ENCODE measurements around the gene SSC5D. TPM values are rescaled to one million over a fixed set of nuclear protein-coding genes. Genes with fewer than 3 reads are reported as not detected.

Gene SSC5D
- total and polyA plus RNA-seq, 4 donors = 0.08 to 1.0 (median 0.51) TPM

DNA sequence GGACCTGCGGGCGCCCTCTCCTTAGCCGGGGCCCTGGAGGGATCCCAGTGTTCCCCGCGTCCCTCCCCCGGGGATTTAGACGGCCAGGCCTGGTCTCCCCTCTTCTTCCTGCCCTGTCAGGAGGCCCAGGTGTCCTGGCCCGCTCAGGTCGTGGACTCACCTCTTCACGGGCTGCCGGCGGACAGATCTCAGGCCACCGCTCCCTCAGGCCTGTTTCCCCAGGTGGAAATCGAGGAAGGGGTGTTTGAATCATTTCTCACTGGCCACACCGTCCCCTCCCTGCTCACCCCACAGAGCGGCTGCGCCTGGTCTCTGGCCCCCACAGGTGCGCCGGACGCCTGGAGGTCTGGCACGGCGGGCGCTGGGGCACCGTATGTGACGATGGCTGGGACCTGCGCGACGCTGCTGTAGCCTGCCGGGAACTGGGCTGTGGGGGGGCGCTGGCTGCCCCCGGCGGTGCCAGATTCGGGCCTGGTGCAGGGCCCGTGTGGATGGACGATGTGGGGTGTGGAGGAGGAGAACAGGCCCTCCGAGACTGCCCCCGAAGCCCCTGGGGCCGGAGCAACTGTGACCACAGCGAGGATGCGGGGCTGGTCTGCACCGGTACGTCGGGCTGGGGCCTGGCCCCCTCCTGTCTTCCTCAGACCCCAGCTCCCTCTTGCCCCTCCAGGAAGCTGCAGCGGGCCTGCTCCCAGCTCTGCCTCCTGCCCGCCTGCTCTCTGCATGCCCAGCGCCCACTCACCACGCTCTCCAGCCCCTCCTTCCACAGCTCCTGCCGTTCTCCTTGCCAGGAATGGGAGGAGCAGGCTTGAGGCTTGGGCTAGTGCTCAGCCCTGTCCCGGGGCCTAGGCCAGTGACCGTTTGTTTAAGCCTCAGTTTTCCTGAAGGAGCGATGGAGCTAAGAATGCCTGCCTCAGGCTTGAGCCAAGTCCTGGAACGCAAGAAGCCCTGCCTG is 2.5 kb downstream of the SSC5D start:
- DNase-seq (ENCODE audit: low spot score) = no peak
- no peak for TF ChIP-seq RAD21 (IDR thresholded peaks at IDR 0.05)
- TF ChIP-seq, protein P1, sequence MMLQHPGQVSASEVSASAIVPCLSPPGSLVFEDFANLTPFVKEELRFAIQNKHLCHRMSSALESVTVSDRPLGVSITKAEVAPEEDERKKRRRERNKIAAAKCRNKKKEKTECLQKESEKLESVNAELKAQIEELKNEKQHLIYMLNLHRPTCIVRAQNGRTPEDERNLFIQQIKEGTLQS (IDR thresholded peaks at IDR 0.05) = no peak
- TF ChIP-seq, protein P2, sequence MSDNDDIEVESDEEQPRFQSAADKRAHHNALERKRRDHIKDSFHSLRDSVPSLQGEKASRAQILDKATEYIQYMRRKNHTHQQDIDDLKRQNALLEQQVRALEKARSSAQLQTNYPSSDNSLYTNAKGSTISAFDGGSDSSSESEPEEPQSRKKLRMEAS (IDR thresholded peaks at IDR 0.05) = no peak
- TF ChIP-seq NR2F2 (IDR thresholded peaks at IDR 0.05) = no peak
- TF ChIP-seq FOXA1 (IDR thresholded peaks at IDR 0.05) = no peak
- TF ChIP-seq, protein P3, sequence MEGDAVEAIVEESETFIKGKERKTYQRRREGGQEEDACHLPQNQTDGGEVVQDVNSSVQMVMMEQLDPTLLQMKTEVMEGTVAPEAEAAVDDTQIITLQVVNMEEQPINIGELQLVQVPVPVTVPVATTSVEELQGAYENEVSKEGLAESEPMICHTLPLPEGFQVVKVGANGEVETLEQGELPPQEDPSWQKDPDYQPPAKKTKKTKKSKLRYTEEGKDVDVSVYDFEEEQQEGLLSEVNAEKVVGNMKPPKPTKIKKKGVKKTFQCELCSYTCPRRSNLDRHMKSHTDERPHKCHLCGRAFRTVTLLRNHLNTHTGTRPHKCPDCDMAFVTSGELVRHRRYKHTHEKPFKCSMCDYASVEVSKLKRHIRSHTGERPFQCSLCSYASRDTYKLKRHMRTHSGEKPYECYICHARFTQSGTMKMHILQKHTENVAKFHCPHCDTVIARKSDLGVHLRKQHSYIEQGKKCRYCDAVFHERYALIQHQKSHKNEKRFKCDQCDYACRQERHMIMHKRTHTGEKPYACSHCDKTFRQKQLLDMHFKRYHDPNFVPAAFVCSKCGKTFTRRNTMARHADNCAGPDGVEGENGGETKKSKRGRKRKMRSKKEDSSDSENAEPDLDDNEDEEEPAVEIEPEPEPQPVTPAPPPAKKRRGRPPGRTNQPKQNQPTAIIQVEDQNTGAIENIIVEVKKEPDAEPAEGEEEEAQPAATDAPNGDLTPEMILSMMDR (IDR thresholded peaks at IDR 0.05; ENCODE audit: low read depth, low read length, missing input control) = no peak
- no peak for TF ChIP-seq JUND (IDR thresholded peaks at IDR 0.05)
- no peak for TF ChIP-seq RXRA (IDR thresholded peaks at IDR 0.05)
- TF ChIP-seq HNF4G (IDR thresholded peaks at IDR 0.05) = no peak
- TF ChIP-seq, protein P4, sequence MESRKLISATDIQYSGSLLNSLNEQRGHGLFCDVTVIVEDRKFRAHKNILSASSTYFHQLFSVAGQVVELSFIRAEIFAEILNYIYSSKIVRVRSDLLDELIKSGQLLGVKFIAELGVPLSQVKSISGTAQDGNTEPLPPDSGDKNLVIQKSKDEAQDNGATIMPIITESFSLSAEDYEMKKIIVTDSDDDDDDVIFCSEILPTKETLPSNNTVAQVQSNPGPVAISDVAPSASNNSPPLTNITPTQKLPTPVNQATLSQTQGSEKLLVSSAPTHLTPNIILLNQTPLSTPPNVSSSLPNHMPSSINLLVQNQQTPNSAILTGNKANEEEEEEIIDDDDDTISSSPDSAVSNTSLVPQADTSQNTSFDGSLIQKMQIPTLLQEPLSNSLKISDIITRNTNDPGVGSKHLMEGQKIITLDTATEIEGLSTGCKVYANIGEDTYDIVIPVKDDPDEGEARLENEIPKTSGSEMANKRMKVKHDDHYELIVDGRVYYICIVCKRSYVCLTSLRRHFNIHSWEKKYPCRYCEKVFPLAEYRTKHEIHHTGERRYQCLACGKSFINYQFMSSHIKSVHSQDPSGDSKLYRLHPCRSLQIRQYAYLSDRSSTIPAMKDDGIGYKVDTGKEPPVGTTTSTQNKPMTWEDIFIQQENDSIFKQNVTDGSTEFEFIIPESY (IDR thresholded peaks at IDR 0.05) = no peak
- no peak for TF ChIP-seq SP1 (IDR thresholded peaks at IDR 0.05)
- no peak overlapping the region for H3K27ac ChIP-seq (ENCODE audit: low read depth in 1 of 2, low read length in 2 of 2)
- 70% methylated on average over 52 of the region's 52 CpGs for WGBS
- H3K9me3 ChIP-seq (ENCODE audit: control insufficient read depth in 4 of 4, low read length in 3 of 4) = no peaks in the 10 kb centered on the region
- H3K4me1 ChIP-seq (ENCODE audit: control insufficient read depth in 4 of 4, insufficient read depth in 4 of 4, low read length in 3 of 4) = no peaks in the 10 kb centered on the region
- no peaks in the 10 kb centered on the region for H3K27me3 ChIP-seq (ENCODE audit: control insufficient read depth in 4 of 4, insufficient read depth in 4 of 4, low read length in 3 of 4)
- H3K9ac ChIP-seq (ENCODE audit: low read depth in 1 of 2, low read length in 2 of 2) = no peak overlapping the region
- H3K36me3 ChIP-seq (ENCODE audit: control insufficient read depth in 4 of 4, insufficient read depth in 3 of 4, low read depth in 1 of 4, low read length in 3 of 4) = no peaks in the 10 kb centered on the region
- H3K4me3 ChIP-seq (ENCODE audit: low read depth in 1 of 3, low read length in 3 of 3) = no peak overlapping the region

DNA sequence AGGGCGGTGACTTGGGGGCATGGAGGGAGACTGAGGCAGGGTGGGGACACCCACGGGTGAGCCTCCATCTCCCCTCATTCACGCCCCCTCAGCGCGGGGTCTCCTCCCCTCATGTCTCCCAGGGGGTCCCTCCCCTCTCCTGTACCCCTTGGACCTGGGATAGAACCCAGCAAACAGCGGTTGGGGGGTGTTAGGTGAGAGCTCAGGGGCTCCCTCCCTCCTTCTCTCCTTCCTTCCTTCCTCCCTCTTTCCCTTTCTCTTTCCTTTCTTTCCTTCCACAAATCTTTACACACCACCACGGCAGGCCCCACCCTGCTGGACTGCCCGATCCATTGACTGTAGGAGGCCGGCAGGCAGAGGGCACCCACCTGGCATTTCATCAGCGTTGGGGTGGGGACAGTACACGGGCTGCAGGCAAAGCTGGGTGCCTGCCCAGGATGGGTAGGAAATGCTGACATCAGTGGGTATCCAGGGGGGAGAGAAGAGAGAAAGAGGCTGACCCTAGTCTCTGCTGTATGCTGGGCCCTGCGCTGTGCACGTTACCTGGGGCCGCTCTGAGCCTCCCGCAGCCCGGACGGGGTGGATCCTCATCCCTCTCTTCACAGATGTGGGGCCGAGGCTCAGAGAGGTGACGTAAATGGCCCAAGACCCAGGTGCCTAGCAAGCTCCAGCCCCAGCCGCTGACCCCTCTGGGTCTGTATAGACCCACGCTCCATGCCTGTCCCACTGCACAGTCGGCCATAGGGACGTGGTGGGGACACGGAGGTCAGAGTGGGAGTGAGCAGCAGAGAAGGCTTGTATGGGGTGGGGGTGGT is 3.5 kb downstream of the SSC5D start:
- no peaks in the 10 kb centered on the region for H3K9me3 ChIP-seq (ENCODE audit: control insufficient read depth in 4 of 4, low read length in 3 of 4)
- no peak overlapping the region for H3K27ac ChIP-seq (ENCODE audit: low read depth in 1 of 2, low read length in 2 of 2)
- no peaks in the 10 kb centered on the region for H3K27me3 ChIP-seq (ENCODE audit: control insufficient read depth in 4 of 4, insufficient read depth in 4 of 4, low read length in 3 of 4)
- 65% methylated on average over 24 of the region's 24 CpGs for WGBS
- no peak overlapping the region for H3K9ac ChIP-seq (ENCODE audit: low read depth in 1 of 2, low read length in 2 of 2)
- H3K4me1 ChIP-seq (ENCODE audit: control insufficient read depth in 4 of 4, insufficient read depth in 4 of 4, low read length in 3 of 4) = no peaks in the 10 kb centered on the region
- TF ChIP-seq, protein P1 (IDR thresholded peaks at IDR 0.05) = no peak
- TF ChIP-seq SP1 (IDR thresholded peaks at IDR 0.05) = no peak
- no peak for TF ChIP-seq EGR1 (IDR thresholded peaks at IDR 0.05; ENCODE audit: low read depth in 2 of 2)
- no peak for TF ChIP-seq FOXA1 (IDR thresholded peaks at IDR 0.05)
- TF ChIP-seq HNF4G (IDR thresholded peaks at IDR 0.05) = no peak
- no peak for TF ChIP-seq NR2F2 (IDR thresholded peaks at IDR 0.05)
- TF ChIP-seq GABPA (IDR thresholded peaks at IDR 0.05 in 1 of 2, conservative IDR thresholded peaks at IDR 0.05 in 1 of 2) = no peak
- no peak for TF ChIP-seq HNF4A (conservative IDR thresholded peaks at IDR 0.05)
- no peak for TF ChIP-seq YY1 (IDR thresholded peaks at IDR 0.05)
- TF ChIP-seq, protein P5, sequence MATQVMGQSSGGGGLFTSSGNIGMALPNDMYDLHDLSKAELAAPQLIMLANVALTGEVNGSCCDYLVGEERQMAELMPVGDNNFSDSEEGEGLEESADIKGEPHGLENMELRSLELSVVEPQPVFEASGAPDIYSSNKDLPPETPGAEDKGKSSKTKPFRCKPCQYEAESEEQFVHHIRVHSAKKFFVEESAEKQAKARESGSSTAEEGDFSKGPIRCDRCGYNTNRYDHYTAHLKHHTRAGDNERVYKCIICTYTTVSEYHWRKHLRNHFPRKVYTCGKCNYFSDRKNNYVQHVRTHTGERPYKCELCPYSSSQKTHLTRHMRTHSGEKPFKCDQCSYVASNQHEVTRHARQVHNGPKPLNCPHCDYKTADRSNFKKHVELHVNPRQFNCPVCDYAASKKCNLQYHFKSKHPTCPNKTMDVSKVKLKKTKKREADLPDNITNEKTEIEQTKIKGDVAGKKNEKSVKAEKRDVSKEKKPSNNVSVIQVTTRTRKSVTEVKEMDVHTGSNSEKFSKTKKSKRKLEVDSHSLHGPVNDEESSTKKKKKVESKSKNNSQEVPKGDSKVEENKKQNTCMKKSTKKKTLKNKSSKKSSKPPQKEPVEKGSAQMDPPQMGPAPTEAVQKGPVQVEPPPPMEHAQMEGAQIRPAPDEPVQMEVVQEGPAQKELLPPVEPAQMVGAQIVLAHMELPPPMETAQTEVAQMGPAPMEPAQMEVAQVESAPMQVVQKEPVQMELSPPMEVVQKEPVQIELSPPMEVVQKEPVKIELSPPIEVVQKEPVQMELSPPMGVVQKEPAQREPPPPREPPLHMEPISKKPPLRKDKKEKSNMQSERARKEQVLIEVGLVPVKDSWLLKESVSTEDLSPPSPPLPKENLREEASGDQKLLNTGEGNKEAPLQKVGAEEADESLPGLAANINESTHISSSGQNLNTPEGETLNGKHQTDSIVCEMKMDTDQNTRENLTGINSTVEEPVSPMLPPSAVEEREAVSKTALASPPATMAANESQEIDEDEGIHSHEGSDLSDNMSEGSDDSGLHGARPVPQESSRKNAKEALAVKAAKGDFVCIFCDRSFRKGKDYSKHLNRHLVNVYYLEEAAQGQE (IDR thresholded peaks at IDR 0.05) = no peak
- no peak for TF ChIP-seq RAD21 (IDR thresholded peaks at IDR 0.05)
- TF ChIP-seq, protein P2 (IDR thresholded peaks at IDR 0.05) = no peak
- DNase-seq (ENCODE audit: low spot score) = no peak
- no peaks in the 10 kb centered on the region for H3K36me3 ChIP-seq (ENCODE audit: control insufficient read depth in 4 of 4, insufficient read depth in 3 of 4, low read depth in 1 of 4, low read length in 3 of 4)
- H3K4me3 ChIP-seq (ENCODE audit: low read depth in 1 of 3, low read length in 3 of 3) = no peak overlapping the region

Measured in liver (tissue), 9 donors.